Activated CD4-positive, alpha-beta T cell treated with anti-CD3 and anti-CD28 coated beads, Interleukin-2, amount 10 ng/mL, durations not matched to agents 7 days and 5 days (primary cell): ENCODE results near the gene HTR3C. TPM values are rescaled to one million over a fixed set of nuclear protein-coding genes. Genes with fewer than 3 reads are reported as not detected.

Source experiments
- total RNA-seq, 2 experiments: library from RNA; stranded (reverse); gene quantifications; one replicate each; pipeline ENCODE4 v1.2.3, GENCODE V29; 2021

The HTR3C gene
- total RNA-seq, 2 experiments from 2014 or later: not detected

Other genes starting within 250 kb of the HTR3C start
- 1 to 10 TPM in 1 of 2 experiments, under 1 TPM in 1; 0.83 to 1.8 TPM for gene MAP6D1, start 227.5 kb upstream of the HTR3C start, total RNA-seq
- gene PARL, start 168.2 kb upstream of the HTR3C start, total RNA-seq: 10 to 100 TPM; 40.7 to 41.4 TPM
- 10 to 100 TPM; 19.0 to 19.2 TPM for gene ABCC5, start 35.2 kb upstream of the HTR3C start, total RNA-seq
- gene HTR3D, start 21.3 kb upstream of the HTR3C start, total RNA-seq: not detected
- not detected for gene HTR3E, start 44.0 kb downstream of the HTR3C start, total RNA-seq
- 10 to 100 TPM; 53.0 to 60.0 TPM for gene EIF2B5, start 82.3 kb downstream of the HTR3C start, total RNA-seq
- gene DVL3, start 102.3 kb downstream of the HTR3C start, total RNA-seq: 10 to 100 TPM; 35.0 to 36.3 TPM
- 100 to 1,000 TPM; 222 to 223 TPM for gene AP2M1, start 121.8 kb downstream of the HTR3C start, total RNA-seq
- 10 to 100 TPM; 62.2 to 64.4 TPM for gene ABCF3, start 133.2 kb downstream of the HTR3C start, total RNA-seq
- gene VWA5B2, start 176.5 kb downstream of the HTR3C start, total RNA-seq: not detected
- gene ALG3, start 195.9 kb downstream of the HTR3C start, total RNA-seq: 10 to 100 TPM; 43.2 to 45.7 TPM
- gene EEF1AKMT4, start 196.6 kb downstream of the HTR3C start, total RNA-seq: 1 to 10 TPM; 4.2 to 4.7 TPM
- not detected for gene CAMK2N2, start 208.5 kb downstream of the HTR3C start, total RNA-seq
- gene ECE2, start 223.0 kb downstream of the HTR3C start, total RNA-seq: not detected
- gene PSMD2, start 246.2 kb downstream of the HTR3C start, total RNA-seq: 100 to 1,000 TPM; 188 to 193 TPM